HepG2 (cell line): Measurements from ENCODE around the gene CHD9. TPM values are rescaled to one million over a fixed set of nuclear protein-coding genes. Genes with fewer than 3 reads are reported as not detected.
A peak's percentile ranks its signal among the peaks of the same experiment; 100 is the strongest.

Experiments used
- ARID4A ChIP-seq: sonication (generic); formaldehyde crosslinking; IDR thresholded peaks from 2 replicates; pipeline ENCODE4 v1.5.0; 2020; ENCODE audit warnings: mild to moderate bottlenecking, missing genetic modification reagents, borderline replicate concordance
- CENPT ChIP-seq: sonication (generic); formaldehyde crosslinking; IDR thresholded peaks from 2 replicates; pipeline ENCODE4 v1.8.0; 2022; ENCODE audit warnings: low read depth, mild to moderate bottlenecking, moderate library complexity, missing genetic modification reagents
- CHD4 ChIP-seq: fragments of 200-600 bp; sonication (generic); IDR thresholded peaks from 2 replicates; pipeline ENCODE4 v1.7.0; 2017; ENCODE audit warnings: mild to moderate bottlenecking, low read length, borderline replicate concordance
- GPBP1L1 ChIP-seq: sonication (generic); formaldehyde crosslinking; IDR thresholded peaks from 2 replicates; pipeline ENCODE4 v1.5.0; 2020; ENCODE audit warnings: mild to moderate bottlenecking, missing genetic modification reagents
- MAX ChIP-seq: IDR thresholded peaks from 2 replicates; pipeline ENCODE4 v1.6.1; 2012; ENCODE audit warnings: inconsistent platforms
- RBAK ChIP-seq: sonication (generic); formaldehyde crosslinking; IDR thresholded peaks from 2 replicates; pipeline ENCODE4 v1.5.1; 2020; ENCODE audit warnings: mild to moderate bottlenecking, missing genetic modification reagents
- SAP130 ChIP-seq: IDR thresholded peaks from 2 replicates; pipeline ENCODE4 v1.6.1; 2016; ENCODE audit warnings: low read depth
- TAF1 ChIP-seq: sonication (generic); formaldehyde crosslinking; IDR thresholded peaks from 2 replicates; pipeline ENCODE4 v1.4.0; 2020; ENCODE audit warnings: missing genetic modification reagents
- ZFX ChIP-seq: sonication (generic); formaldehyde crosslinking; IDR thresholded peaks from 2 replicates; pipeline ENCODE4 v1.4.0; 2020; ENCODE audit warnings: mild to moderate bottlenecking, low read depth, missing genetic modification reagents, moderate library complexity
- ZMAT3 ChIP-seq: sonication (generic); formaldehyde crosslinking; conservative IDR thresholded peaks from 2 replicates; pipeline ENCODE4 v1.7.0; 2021; ENCODE audit warnings: missing genetic modification reagents
- ZNF574 ChIP-seq: sonication (generic); formaldehyde crosslinking; IDR thresholded peaks from 2 replicates; pipeline ENCODE4 v1.4.0; 2020; ENCODE audit warnings: missing genetic modification reagents
- ZNF597 ChIP-seq: sonication (generic); formaldehyde crosslinking; IDR thresholded peaks from 2 replicates; pipeline ENCODE4 v1.5.0; 2020; ENCODE audit warnings: missing genetic modification reagents
- ZNF609 ChIP-seq: sonication (generic); formaldehyde crosslinking; IDR thresholded peaks from 2 replicates; pipeline ENCODE4 v1.4.0; 2020; ENCODE audit warnings: mild to moderate bottlenecking, missing genetic modification reagents, borderline replicate concordance
- polyA plus RNA-seq, 8 experiments: library from polyadenylated mRNA; depleted of rRNA in 3 of 8; stranded (reverse) in 7 of 8; unstranded in 1 of 8; fragments of >200 nt; fragmentation: Illumina TruSeq in 4 of 8; extraction: Trizol in 4 of 8; gene quantifications; 2 replicates each; pipeline versions ENCODE4 v1.2.1 to v1.2.3, GENCODE V29; 2011 to 2016; ENCODE audit warnings: low read depth in 4 of 8, missing spikeins in 1 of 8, mixed read lengths in 1 of 8; ENCODE audit not compliant: insufficient read depth in 1 of 8
- total RNA-seq, 5 experiments: library from RNA; depleted of rRNA; stranded (reverse); fragments of >200 nt; fragmentation: Illumina TruSeq; extraction: Trizol; gene quantifications; 2 replicates each; pipeline ENCODE4 v1.2.3, GENCODE V29; 2016; ENCODE audit warnings: low read depth in 1 of 5

CHD9 gene
- total and polyA plus RNA-seq, 2 of the 13 experiments (the other 11 are each of a cell fraction or from before 2014, with no cell fraction given), result 23.4 to 27.7 TPM

GRCh38 chr16:53099318-53100130 is 44.7 kb downstream of the CHD9 start (continued):
- no peak for TF ChIP-seq ZNF609
- no peak for TF ChIP-seq ZNF574
- TF ChIP-seq ZFX, result peak; percentile 69
- no peak for TF ChIP-seq ZMAT3 (CRISPR knock-in tag)
- no peak for TF ChIP-seq RBAK
- peak; percentile 33; the same call in 1 of the 2 replicates for TF ChIP-seq TAF1 (CRISPR knock-in tag)
- no peak for TF ChIP-seq GPBP1L1
- TF ChIP-seq MAX, result peak; percentile 85
- peak; percentile 94 for TF ChIP-seq SAP130 (CRISPR knock-in tag)
- no peak; the same call in 1 of the 2 replicates for TF ChIP-seq CHD4
- no peak for TF ChIP-seq CENPT (CRISPR knock-in tag)
- TF ChIP-seq ZNF597 (CRISPR knock-in tag), result no peak
- peak; percentile 95 for TF ChIP-seq ARID4A (CRISPR knock-in tag)
